Coronary artery (tissue), 2 donors: ENCODE results near the gene KLLN.
"Not testable (repeated sequence)": the region's sequence is repeated elsewhere in the genome, so short reads cannot be mapped to it uniquely, and the experiment has no call there.

Source experiments
- DNase-seq: peaks from one replicate; pipeline ENCODE4 v3.0.0-alpha.2; 2017; ENCODE audit warnings: low spot score
- H3K27ac ChIP-seq, 2 donors: fragments of 200-600 bp; sonication (generic); one replicate each; pipeline ENCODE4 v1.5.1; 2016 to 2019
- H3K4me3 ChIP-seq: fragments of 200-600 bp; sonication (generic); 2 replicates; pipeline ENCODE4 v1.5.1; 2016; ENCODE audit warnings: mild to moderate bottlenecking, moderate library complexity
- TF ChIP-seq, protein P1 (sequence below): fragments of 200-600 bp; sonication (generic); IDR thresholded peaks from one replicate; pipeline ENCODE4 v1.5.1; 2019; ENCODE audit warnings: antibody characterized with exemption

KLLN gene

DNA sequence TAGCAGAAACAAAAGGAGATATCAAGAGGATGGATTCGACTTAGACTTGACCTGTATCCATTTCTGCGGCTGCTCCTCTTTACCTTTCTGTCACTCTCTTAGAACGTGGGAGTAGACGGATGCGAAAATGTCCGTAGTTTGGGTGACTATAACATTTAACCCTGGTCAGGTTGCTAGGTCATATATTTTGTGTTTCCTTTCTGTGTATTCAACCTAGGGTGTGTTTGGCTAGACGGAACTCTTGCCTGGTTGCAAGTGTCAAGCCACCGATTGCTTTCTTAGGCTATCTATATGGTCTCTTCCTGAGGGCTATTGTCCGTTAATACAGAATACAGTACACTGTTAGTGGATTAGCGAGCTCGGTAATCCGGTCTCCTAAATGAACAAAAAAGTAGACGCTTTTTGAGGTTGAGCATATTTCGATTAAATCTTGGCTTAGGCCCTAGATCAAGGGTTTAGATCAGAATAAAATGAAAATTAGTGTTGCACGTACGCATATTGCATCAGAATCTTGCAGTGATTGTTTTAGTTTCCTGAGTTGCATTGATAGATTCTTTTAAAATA, 1.2 kb upstream of the KLLN start:
- DNase-seq = no peak
- TF ChIP-seq, protein P1, sequence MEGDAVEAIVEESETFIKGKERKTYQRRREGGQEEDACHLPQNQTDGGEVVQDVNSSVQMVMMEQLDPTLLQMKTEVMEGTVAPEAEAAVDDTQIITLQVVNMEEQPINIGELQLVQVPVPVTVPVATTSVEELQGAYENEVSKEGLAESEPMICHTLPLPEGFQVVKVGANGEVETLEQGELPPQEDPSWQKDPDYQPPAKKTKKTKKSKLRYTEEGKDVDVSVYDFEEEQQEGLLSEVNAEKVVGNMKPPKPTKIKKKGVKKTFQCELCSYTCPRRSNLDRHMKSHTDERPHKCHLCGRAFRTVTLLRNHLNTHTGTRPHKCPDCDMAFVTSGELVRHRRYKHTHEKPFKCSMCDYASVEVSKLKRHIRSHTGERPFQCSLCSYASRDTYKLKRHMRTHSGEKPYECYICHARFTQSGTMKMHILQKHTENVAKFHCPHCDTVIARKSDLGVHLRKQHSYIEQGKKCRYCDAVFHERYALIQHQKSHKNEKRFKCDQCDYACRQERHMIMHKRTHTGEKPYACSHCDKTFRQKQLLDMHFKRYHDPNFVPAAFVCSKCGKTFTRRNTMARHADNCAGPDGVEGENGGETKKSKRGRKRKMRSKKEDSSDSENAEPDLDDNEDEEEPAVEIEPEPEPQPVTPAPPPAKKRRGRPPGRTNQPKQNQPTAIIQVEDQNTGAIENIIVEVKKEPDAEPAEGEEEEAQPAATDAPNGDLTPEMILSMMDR = no peak
- H3K27ac ChIP-seq = peak overlapping the region; percentile 97 to 98
- peak overlapping the region; percentile 92 for H3K4me3 ChIP-seq

DNA sequence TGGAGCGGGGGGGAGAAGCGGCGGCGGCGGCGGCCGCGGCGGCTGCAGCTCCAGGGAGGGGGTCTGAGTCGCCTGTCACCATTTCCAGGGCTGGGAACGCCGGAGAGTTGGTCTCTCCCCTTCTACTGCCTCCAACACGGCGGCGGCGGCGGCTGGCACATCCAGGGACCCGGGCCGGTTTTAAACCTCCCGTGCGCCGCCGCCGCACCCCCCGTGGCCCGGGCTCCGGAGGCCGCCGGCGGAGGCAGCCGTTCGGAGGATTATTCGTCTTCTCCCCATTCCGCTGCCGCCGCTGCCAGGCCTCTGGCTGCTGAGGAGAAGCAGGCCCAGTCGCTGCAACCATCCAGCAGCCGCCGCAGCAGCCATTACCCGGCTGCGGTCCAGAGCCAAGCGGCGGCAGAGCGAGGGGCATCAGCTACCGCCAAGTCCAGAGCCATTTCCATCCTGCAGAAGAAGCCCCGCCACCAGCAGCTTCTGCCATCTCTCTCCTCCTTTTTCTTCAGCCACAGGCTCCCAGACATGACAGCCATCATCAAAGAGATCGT, 690 bp upstream of the KLLN start:
- not testable (repeated sequence) for DNase-seq
- peak overlapping the region; percentile 97 to 98 for H3K27ac ChIP-seq

DNA sequence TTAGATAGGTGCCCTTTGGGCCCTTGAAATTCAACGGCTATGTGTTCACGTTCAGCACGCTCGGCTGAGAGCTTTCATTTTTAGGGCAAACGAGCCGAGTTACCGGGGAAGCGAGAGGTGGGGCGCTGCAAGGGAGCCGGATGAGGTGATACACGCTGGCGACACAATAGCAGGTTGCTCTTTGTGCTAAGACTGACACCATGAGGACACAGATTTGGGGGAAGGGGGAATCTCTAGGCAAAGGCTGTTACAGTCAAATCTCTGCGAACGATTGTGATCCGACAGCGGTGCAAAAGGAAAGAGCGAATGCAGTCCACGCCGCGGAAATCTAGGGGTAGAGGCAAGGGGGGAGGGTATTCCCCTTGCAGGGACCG, 667 bp downstream of the KLLN start:
- DNase-seq = no peak
- TF ChIP-seq, protein P1 = no peak
- H3K4me3 ChIP-seq = peak overlapping the region; percentile 92
- peak overlapping the region; percentile 97 to 98 for H3K27ac ChIP-seq

More for the DNA sequence above, 690 bp upstream of the KLLN start:
- peak overlapping the region; percentile 92 for H3K4me3 ChIP-seq

DNA sequence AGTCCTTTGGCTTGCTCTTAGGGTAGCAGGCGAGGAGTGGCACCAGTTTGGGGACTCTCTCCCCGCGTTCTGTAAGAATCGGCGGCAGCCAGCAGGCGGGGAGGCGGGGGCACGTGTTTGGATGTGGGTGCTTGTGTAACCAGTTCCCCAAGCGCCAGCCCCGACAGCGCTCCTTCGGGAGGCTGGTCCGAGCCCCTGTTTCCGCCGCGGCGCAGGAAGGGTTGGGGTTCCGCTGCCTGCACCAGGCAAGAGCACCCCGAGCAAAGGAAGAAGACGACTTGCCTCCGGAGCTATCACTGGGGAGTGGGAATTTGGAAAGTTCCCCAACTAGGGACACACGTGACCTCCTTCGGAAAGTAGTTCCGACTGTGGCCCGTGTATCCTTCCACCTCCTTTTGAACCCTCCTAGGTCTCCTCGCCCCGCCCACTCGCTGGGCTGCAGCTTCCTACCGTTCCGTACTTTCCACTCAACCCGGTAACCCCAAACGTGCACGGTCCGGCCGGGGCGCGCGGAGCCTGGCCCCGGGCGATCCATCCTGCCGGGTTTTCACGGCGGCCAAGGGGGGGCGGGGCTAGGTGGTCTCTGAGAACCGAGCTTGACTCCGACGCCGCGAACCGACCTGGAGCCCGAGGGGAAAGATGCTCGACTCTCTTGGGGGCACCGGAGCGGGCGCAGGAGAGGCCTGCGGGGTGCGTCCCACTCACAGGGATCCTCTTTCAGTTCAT, 1.2 kb downstream of the KLLN start:
- peak; percentile 98 for DNase-seq
- H3K4me3 ChIP-seq = peak overlapping the region; percentile 92
- H3K27ac ChIP-seq = peak overlapping the region; percentile 97 to 98
- TF ChIP-seq, protein P1 = no peak

DNA sequence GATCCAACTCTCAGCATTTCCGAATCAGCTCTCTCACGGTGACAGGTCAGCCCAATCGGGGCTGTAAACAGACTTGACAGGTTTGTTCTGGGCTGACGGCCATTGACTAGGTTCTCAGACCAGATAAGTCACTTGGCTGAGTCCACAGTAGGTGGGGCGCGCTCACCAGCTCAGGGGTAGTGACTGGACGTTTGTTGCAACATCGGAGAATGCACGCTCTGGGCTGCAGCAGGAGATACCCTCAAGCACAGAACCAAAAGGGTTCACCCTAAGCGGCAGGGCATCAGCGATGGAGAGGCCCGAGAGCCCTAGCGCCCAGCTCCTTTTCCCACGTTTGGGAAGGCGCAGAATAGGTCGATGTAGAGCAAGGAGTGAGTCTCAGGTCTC, 1.8 kb downstream of the KLLN start:
- Histone ChIP-seq H3K4me3 (peak overlapping the region; percentile 92), H3K27ac (peak overlapping the region; percentile 97 to 98)
- peak; percentile 90 for DNase-seq
- TF ChIP-seq, protein P1 = no peak

DNA sequence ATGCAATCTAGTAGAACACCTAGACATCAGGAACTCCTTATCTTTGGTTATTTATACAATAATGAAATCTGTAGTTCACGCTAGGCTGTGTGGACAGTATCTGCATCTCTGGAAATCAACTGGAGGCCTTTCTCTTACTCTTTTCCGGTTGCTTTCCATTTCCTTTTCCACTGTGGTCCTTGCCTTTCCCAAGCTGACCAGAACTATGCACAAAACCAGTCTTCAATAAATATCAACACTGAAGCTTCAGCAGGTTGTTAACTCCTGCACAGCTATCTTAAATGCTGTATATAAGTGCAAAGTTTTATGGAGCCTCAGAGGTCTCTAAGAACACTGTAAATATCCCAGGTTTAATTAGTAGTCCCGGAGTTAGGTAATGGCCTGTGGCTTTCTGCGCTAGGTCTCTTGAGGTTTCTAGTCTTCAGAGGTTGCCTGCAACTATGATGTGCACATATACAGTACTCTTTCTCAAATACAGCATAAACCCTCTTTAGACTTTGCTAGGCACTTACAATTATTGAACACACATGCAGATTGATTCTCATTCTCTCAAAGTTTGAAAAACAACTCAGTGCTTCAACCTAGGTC, 2.4 kb downstream of the KLLN start:
- Histone ChIP-seq H3K4me3 (peak overlapping the region; percentile 92), H3K27ac (peak overlapping the region; percentile 97 to 98)
- TF ChIP-seq, protein P1 = no peak
- DNase-seq = no peak

DNA sequence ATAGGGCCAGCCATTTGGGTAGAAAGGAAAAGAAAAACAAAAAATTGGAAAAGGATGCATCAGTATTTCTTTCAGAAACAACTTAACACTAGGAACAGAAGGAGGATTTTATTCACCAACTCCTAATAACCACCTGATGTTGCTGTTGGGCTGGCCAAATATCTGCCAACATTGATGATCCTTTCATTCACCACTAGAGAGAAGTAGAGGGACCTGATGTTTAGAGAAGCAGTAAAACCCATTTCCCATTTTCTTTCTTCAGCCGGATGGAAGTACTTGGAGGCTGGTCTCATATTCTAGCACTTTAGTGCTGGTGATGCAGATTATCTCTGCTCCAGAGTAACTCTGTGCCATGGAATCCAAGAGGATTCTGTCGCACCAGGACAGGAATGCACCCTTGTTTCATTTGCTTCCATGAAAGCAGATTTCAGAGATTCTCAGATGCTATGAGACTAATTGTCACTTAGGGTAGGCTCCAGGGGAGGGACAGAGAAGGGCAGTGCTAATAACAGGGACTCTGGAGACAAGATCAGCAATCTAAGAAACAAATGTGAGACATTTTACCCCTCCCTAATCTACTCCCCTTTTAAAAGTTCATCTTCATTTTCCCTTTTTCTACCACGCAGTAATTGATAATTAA, 3.1 kb downstream of the KLLN start:
- Histone ChIP-seq H3K4me3 (no peak overlapping the region), H3K27ac (peak overlapping the region in 1 of 2 donors; percentile 97)
- TF ChIP-seq, protein P1 = peak; percentile 10
- no peak for DNase-seq

DNA sequence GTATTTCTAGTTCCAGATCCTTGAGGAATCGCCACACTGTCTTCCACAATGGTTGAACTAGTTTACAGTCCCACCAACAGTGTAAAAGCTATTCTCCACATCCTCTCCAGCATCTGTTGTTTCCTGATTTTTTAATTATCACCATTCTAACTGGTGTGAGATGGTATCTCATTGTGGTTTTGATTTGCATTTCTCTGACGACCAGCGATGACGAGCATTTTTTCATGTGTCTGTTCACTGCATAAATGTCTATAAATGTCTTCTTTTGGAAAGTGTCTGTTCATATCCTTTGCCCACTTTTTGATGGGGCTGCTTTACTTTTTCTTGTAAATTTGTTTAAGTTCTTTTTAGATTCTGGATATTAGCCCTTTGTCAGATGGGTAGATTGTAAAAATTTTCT, 7.7 kb downstream of the KLLN start:
- H3K27ac ChIP-seq, H3K4me3 ChIP-seq, DNase-seq: not testable (repeated sequence)

DNA sequence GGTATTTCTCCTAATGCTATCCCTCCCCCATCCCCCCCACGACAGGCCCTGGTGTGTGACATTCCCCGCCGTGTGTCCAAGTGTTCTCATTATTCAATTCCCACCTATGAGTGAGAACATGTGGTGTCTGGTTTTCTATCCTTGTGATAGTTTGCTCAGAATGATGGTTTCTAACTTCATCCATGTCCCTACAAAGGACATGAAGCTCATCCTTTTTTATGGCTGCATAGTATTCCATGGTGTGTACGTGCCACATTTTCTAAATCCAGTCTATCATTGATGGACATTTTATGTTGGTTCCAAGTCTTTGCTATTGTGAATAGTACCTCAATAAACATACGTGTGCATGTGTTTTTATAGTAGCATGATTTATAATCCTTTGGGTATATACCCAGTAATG, 8.1 kb downstream of the KLLN start:
- DNase-seq, H3K4me3 ChIP-seq: not testable (repeated sequence)

More for the DNA sequence above, 8.1 kb downstream of the KLLN start:
- not testable (repeated sequence) for H3K27ac ChIP-seq
